ENCODE data around the gene LARP4B. TPM values are rescaled to one million over a fixed set of nuclear protein-coding genes. Genes with fewer than 3 reads are reported as not detected.
"Not testable (repeated sequence)": the region's sequence is repeated elsewhere in the genome, so short reads cannot be mapped to it uniquely, and the experiment has no call there.

Gene LARP4B
- total RNA-seq, 6 experiments from 2014 or later, result 81.5 to 88.1 (median 83.5) TPM

DNA sequence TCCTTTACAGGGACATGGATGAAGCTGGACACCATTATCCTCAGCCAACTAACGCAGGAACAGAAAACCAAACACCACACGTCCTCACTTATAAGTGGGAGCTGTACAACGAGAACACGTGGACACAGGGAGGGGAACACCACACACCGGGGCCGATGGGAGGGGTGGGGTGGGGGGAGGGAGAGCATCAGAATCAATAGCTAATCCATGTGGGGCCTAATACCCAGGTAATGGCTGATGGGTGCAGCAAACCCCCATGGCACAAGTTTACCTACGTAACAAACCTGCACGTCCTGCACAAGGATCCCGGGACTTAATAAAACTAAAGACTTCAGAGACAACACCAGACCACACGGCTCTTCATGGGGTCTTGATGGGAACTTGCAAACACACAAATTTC lies 159.9 kb downstream of the LARP4B start:
- Mint-ChIP-seq H3K9me3 (peaks cover 26% of the 10 kb centered on the region), H3K4me3 (no peak overlapping the region), H3K27ac (no peak overlapping the region), H3K36me3 (ENCODE audit: low read depth) (peaks cover 12% of the 10 kb centered on the region), H3K27me3 (ENCODE audit: insufficient read depth) (peaks cover 12% of the 10 kb centered on the region), H3K4me1 (ENCODE audit: low read depth) (peaks cover 7% of the 10 kb centered on the region; the same call in 1 of the 2 replicates)
- DNase-seq, result no peak
- TF ChIP-seq, protein P1, sequence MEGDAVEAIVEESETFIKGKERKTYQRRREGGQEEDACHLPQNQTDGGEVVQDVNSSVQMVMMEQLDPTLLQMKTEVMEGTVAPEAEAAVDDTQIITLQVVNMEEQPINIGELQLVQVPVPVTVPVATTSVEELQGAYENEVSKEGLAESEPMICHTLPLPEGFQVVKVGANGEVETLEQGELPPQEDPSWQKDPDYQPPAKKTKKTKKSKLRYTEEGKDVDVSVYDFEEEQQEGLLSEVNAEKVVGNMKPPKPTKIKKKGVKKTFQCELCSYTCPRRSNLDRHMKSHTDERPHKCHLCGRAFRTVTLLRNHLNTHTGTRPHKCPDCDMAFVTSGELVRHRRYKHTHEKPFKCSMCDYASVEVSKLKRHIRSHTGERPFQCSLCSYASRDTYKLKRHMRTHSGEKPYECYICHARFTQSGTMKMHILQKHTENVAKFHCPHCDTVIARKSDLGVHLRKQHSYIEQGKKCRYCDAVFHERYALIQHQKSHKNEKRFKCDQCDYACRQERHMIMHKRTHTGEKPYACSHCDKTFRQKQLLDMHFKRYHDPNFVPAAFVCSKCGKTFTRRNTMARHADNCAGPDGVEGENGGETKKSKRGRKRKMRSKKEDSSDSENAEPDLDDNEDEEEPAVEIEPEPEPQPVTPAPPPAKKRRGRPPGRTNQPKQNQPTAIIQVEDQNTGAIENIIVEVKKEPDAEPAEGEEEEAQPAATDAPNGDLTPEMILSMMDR (IDR thresholded peaks at IDR 0.05), result no peak

DNA sequence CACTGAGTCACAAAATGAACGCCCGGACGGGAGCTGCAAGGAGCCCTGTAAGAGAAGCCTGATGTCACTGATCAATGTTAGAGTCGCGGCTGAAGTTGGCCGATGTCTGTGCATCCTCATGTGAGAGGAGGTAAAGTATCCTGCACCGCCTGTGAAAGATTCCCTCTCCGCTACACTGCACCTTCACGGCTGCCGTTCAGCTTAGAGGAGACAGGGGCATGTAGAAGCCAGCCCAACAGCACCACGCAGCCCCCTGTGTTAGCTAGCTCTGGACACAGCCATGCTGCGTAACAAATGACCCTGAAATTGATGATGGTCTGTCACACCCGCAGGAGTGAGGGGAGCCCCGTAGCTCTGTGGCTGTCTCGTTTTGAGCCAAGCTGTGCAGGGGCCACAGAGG lies 160.5 kb downstream of the LARP4B start:
- DNase-seq, result no peak
- peaks cover 26% of the 10 kb centered on the region for H3K9me3 Mint-ChIP-seq
- H3K4me1 Mint-ChIP-seq (ENCODE audit: low read depth), result peaks cover 7% of the 10 kb centered on the region; the same call in 1 of the 2 replicates
- TF ChIP-seq, protein P1 (IDR thresholded peaks at IDR 0.05), result no peak
- no peak overlapping the region for H3K4me3 Mint-ChIP-seq
- H3K36me3 Mint-ChIP-seq (ENCODE audit: low read depth), result peaks cover 12% of the 10 kb centered on the region
- H3K27ac Mint-ChIP-seq, result no peak overlapping the region
- peaks cover 12% of the 10 kb centered on the region for H3K27me3 Mint-ChIP-seq (ENCODE audit: insufficient read depth)

DNA sequence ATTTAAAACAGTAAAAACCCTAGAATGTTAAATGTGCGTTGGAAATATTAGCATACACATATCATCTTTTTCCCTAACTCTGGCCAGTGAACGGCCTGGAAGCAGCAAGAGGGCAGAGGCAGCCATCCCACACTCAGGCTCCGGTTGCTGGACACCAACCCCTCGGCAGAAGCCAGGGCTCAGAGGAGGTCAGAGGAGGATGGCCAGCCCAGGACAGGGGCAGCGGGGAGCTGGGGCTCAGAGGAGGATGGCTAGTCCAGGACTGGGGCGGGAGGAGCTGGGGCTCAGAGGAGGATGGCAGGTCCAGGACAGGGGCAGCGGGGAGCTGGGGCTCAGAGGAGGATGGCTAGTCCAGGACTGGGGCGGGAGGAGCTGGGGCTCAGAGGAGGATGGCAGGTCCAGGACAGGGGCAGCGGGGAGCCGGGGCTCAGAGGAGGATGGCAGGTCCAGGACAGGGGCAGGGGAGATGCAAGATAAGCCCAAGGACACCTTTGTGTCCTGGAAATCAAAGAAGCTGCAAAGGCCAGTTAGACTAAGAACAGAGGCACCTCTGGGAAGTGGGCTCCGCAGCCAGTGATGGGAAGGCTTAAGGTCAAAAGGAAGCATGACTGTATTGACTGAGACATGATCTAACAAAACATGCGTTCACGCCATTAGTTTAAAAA lies 161.3 kb downstream of the LARP4B start:
- peaks cover 12% of the 10 kb centered on the region for H3K27me3 Mint-ChIP-seq (ENCODE audit: insufficient read depth)
- H3K36me3 Mint-ChIP-seq (ENCODE audit: low read depth), result peaks cover 12% of the 10 kb centered on the region
- not testable (repeated sequence) for H3K4me3 Mint-ChIP-seq

DNA sequence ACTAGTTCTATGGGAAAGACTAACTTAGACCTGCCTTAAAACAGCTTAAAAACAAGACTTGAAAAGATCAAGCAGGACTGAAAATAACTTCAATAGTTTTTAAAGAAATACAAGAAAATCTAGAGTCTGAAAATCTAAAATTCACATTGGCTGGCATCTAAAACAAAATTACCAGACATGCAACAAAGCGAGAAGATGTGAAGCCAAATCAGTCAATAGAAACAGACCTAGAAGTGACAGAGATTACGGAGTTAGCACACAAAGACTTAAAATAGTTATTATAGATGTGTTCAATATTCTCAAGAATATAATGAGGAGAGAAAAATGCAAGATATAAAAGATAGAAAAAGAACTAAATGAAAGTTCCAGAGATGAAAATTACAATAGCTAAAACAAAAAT lies 163.7 kb downstream of the LARP4B start:
- H3K4me1 Mint-ChIP-seq (ENCODE audit: low read depth), result no peaks in the 10 kb centered on the region
- peaks cover 33% of the 10 kb centered on the region for H3K9me3 Mint-ChIP-seq
- TF ChIP-seq, protein P1 (IDR thresholded peaks at IDR 0.05), result no peak
- no peak overlapping the region for H3K27ac Mint-ChIP-seq
- peaks cover 12% of the 10 kb centered on the region for H3K36me3 Mint-ChIP-seq (ENCODE audit: low read depth)
- peaks cover 14% of the 10 kb centered on the region for H3K27me3 Mint-ChIP-seq (ENCODE audit: insufficient read depth)
- DNase-seq, result no peak
- H3K4me3 Mint-ChIP-seq, result no peak overlapping the region

More for the DNA sequence above, 161.3 kb downstream of the LARP4B start:
- not testable (repeated sequence) for H3K4me1 Mint-ChIP-seq (ENCODE audit: low read depth); H3K27ac Mint-ChIP-seq; DNase-seq
- H3K9me3 Mint-ChIP-seq, result peaks cover 26% of the 10 kb centered on the region

DNA sequence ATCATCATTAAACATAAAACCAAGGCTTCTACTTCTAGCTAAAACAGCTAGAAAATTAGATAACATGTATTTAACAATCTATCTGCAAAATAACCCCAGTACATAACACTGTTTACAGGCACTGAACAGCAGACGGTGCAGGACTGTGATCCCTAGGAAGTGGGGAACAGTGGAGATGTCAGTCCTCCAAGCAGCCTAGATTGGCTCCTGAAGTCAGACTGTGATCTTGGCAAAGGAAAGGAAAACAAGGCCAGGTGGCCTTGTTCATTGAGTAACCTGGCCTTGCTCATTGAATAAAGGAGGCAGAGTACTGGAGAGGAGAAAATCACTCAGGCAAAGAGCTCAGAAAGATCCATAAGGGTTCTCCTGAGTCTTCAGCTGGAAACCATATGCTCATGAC lies 164.3 kb downstream of the LARP4B start:
- peaks cover 12% of the 10 kb centered on the region for H3K36me3 Mint-ChIP-seq (ENCODE audit: low read depth)
- DNase-seq, result no peak
- TF ChIP-seq, protein P1 (IDR thresholded peaks at IDR 0.05), result no peak
- H3K4me3 Mint-ChIP-seq, result no peak overlapping the region
- H3K9me3 Mint-ChIP-seq, result peaks cover 33% of the 10 kb centered on the region
- no peaks in the 10 kb centered on the region for H3K4me1 Mint-ChIP-seq (ENCODE audit: low read depth)
- H3K27ac Mint-ChIP-seq, result no peak overlapping the region
- peaks cover 17% of the 10 kb centered on the region for H3K27me3 Mint-ChIP-seq (ENCODE audit: insufficient read depth)

DNA sequence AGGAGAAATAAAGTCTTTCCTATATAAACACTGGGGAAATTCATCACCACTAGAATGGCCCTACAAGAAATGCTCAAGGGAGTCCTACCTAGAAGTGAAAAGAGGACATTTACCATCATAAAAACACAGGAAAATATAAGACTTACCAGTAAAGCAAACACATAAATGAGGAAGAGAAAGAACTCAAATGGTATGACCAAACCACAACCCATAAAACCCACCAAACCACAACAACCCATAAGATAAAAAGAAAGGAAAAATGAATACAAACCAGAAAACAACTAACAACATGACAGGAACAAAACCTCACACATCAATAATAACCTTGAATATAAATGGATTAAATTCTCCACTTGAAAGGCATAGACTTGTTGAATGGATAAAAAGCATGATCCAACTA lies 170.1 kb downstream of the LARP4B start:
- Mint-ChIP-seq H3K36me3 (ENCODE audit: low read depth) (peaks cover 9% of the 10 kb centered on the region), H3K4me3 (no peak overlapping the region), H3K9me3 (peaks cover 25% of the 10 kb centered on the region), H3K4me1 (ENCODE audit: low read depth) (no peaks in the 10 kb centered on the region), H3K27ac (no peak overlapping the region), H3K27me3 (ENCODE audit: insufficient read depth) (peaks cover 18% of the 10 kb centered on the region)
- no peak for DNase-seq
- TF ChIP-seq, protein P1 (IDR thresholded peaks at IDR 0.05), result no peak
